ENCODE results near the gene NLRP13.
"Not testable (repeated sequence)": the region's sequence is repeated elsewhere in the genome, so short reads cannot be mapped to it uniquely, and the experiment has no call there.

Gene NLRP13, protein sequence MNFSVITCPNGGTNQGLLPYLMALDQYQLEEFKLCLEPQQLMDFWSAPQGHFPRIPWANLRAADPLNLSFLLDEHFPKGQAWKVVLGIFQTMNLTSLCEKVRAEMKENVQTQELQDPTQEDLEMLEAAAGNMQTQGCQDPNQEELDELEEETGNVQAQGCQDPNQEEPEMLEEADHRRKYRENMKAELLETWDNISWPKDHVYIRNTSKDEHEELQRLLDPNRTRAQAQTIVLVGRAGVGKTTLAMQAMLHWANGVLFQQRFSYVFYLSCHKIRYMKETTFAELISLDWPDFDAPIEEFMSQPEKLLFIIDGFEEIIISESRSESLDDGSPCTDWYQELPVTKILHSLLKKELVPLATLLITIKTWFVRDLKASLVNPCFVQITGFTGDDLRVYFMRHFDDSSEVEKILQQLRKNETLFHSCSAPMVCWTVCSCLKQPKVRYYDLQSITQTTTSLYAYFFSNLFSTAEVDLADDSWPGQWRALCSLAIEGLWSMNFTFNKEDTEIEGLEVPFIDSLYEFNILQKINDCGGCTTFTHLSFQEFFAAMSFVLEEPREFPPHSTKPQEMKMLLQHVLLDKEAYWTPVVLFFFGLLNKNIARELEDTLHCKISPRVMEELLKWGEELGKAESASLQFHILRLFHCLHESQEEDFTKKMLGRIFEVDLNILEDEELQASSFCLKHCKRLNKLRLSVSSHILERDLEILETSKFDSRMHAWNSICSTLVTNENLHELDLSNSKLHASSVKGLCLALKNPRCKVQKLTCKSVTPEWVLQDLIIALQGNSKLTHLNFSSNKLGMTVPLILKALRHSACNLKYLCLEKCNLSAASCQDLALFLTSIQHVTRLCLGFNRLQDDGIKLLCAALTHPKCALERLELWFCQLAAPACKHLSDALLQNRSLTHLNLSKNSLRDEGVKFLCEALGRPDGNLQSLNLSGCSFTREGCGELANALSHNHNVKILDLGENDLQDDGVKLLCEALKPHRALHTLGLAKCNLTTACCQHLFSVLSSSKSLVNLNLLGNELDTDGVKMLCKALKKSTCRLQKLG

DNA sequence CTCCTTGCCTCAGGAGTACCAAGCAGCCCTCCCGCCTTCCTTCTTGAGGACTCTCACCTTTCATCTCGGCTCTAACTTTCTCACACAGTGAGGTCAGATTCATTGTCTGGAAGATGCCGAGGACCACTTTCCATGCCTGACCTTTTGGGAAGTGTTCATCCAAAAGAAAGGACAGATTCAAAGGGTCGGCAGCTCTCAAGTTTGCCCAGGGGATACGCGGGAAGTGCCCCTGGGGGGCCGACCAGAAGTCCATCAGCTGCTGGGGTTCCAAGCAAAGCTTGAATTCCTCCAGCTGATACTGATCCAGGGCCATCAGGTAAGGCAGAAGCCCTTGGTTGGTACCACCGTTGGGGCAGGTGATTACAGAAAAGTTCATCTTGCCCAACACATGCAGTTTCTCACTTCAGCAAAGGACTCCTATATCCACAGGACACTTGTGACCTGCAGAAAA is at the start of gene NLRP13:
NLRP13 (minus strand) TSS at position 401 of the 451 bp plus-strand sequence; CDS start at position 376, 25 bp downstream.
- DNase-seq, result no peak

DNA sequence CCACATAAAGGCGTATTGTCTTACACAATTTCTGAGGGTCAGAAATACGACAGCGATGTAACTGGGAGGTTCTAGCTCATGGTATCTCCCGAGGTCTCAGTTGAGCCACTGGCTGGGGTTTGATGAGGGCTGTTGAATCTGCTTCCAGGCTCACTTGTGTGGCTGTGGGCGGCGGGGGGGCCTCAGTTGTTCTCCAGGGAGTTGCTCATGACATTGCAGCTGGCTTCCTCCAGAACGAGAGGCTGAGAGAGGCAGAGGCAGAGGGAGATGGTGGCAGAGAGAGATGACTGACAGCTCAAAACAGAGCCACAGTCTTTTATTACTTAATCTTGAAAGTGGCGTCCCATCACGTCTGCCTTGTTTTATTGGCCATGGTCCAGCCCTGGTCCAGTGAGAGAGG is 48.3 kb upstream of the NLRP13 start:
- no peak for DNase-seq

DNA sequence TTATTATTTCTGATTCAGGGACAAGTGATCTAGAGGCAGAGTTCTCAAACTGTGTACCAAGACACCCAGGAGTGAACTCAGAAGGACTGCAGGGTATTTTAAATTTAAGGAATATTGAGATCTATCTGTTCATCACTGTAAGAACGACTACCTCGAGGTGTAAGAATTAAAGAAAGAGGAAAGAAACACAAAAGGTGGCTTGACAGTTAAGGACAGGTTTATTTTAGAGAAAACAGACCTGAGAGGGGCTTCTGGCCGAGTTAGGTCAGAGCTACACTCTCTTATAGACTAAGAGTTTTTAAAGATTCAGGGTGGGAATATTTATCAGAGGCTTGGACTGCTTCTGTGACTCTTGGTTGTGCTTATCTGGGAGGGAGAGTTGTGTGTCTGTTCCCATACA is 41.8 kb upstream of the NLRP13 start:
- no peak for DNase-seq

DNA sequence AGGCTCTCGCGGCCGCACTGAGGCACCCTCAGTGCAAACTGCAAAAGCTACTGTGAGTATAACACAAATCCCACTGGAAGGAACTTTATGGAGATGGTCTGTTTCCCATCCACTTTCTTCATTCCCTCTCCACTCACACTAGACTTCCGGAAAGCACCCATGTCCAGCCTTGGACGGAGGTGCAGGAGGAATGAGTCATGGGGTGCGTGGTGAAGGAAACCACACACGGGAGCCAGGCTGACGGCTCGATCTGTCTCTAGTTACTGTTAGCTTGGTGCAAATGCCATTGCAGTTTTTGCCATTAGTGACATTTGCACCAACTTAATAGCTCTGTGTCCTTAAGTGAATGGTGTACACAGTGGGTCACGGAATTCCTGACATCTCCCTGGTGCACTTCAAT is 30.1 kb upstream of the NLRP13 start:
- DNase-seq, result no peak

DNA sequence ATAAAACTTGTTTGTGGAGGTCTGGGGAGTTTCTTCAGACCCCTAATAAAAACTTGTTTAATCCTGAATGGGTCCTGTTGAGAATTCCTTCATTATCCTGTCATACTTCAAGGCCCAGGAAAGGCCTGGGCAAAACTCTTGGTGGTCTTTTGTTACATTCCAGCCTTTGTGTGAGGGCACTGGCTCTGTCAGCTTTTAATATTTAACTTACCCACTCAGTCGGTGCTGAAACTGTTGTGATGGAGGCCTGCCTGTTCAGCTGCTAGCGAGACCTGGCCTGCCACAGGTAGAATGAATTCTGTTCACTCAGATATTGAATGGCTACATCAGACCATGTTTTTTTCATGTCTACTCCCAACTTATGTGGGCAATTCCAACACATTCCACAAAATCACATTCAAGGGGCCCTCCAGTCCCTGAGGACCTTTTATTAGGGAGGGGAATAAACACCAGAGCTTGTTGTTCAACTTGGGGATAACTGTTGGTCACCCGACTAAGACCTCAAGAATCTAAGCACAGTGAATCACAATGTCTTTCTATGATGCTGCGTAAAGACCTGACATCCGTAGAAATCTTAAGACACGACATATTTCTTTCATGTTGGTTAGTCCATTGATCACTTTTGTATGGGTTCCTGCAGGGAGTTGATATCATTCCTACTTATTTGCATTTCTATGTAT is 28.0 kb upstream of the NLRP13 start:
- no peak for DNase-seq

DNA sequence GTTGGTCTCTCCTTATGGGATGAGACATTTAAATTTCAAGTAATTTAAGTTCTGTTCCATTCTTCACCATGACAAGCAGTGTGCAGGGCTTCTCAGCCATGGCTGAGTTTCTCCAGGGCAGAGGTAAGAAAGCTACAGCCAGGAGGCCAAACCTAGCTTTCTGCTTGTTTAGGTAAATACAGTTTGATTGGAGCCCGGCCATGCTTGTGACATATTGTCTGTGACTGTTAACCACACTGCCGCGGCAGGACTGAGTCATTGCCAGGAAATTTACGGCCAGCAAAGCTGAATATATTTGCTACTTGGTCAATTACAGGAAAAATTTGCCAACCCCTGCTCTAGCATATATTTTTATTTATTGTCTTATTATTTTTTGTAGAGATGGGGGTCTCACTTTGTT is 26.2 kb upstream of the NLRP13 start:
- DNase-seq, result no peak

DNA sequence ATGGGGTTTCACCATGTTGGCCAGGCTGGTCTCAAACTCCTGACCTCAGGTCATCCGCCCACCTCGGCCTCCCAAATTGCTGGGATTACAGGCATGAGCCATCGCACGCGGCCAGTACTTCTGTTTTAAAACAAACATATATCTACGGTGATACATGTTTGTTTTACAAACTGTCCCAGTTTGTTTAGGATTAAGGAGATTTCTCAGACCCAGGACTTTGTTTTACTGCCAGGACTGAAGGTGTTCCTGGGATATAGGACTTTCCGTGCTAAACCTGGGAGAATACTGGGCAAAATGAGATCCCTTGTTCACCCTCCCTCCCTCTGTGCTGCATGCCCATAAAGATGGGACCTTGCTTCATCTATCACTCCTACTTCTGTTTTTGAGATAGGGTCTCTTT is 24.3 kb upstream of the NLRP13 start:
- no peak for DNase-seq

DNA sequence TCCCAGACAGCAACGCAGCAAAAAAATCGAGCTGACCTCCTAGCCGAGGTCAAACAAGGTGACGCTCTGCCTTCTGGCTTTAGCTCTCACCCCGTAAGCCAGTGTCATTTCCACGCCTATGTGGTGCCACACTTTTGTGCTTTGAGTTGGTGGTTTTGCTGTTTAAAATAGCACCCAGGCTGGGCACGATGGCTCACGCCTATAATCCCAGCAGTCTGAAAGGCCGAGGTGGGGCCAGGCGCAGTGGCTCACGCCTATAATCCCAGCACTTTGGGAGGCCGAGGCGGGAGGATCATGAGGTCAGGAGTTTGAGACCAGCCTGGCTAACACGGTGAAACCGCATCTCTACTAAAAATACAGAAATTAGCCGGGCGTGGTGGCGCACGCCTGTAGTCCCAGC is 18.4 kb upstream of the NLRP13 start:
- DNase-seq, result not testable (repeated sequence)

DNA sequence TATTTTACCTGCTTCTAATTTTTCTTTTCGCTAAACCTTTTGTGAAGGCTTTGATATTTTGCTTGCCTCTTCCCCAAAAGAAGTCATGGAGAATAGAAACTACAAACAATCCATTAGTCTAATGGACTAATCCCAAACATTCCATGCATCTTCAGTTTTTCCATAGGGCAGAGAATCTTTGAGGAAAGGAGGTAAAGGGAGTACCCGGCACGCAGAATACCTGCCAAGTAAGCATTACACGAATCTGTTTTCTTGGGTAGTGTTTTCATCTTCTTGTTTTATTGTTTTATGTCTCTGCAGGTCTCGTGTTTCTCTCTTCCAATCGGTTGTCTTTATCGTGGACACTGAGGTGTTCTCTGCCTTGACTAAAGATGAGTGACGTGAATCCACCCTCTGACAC is 15.4 kb upstream of the NLRP13 start, which contains the start of gene NLRP8:
NLRP8 (plus strand) TSS at position 301 of the 400 bp plus-strand sequence.
- no peak for DNase-seq

DNA sequence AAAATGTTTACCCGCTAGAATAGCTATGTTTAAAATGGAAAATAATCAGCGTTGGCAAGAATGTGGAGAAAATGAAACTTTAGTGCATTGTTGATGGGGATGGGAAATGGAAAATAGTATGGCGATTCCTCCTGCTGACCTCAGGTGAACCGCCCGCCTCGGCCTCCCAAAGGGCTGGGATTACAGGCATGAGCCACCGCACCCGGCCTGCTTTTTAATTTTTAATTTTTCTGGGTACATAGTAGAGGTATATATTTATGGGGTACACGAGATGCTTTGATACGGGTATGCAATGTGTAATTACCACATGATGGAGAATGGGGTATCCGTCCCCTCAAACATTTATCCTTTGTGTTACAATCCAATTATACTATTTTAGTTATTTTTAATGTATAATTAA is 8.2 kb upstream of the NLRP13 start:
- DNase-seq, result no peak

DNA sequence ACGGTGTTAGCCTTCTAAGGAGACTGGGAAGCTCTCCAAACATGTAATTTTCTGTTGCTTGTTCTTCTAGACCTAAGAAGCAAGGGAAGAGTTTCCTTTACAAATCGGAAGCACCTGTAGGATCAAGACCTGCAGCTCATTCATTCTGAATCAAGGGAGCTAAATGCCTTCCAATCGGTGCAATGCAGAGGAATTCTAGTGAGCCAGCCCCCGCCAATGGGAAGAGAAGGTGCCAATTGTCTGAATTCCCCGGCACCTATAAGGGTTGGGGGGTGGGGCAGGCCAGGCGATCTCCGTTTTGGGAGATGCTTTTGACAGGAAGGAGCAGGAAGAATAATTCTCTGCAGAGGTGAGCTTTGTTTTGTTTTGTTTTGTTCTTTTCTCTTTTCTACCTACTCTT is 7.1 kb upstream of the NLRP13 start:
- DNase-seq, result no peak

DNA sequence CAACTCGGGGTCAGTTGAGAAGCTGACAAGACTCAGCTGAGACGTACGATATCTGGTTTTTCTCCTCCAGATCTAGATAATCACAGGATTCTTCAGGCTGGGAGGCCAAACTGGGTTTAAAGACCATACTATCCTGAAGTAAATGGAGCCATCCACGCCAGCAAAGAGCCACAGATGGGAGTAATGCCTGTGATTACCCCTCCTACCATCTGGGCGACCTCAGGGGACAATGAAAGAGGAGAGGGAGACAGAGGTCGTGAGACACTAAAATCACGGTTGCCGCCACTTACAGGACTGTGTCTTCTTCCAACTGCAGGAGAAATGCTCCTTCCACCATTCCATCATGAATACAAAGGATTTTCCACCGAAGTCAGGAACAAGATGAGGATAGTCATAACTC is 3.1 kb upstream of the NLRP13 start:
- no peak for DNase-seq

DNA sequence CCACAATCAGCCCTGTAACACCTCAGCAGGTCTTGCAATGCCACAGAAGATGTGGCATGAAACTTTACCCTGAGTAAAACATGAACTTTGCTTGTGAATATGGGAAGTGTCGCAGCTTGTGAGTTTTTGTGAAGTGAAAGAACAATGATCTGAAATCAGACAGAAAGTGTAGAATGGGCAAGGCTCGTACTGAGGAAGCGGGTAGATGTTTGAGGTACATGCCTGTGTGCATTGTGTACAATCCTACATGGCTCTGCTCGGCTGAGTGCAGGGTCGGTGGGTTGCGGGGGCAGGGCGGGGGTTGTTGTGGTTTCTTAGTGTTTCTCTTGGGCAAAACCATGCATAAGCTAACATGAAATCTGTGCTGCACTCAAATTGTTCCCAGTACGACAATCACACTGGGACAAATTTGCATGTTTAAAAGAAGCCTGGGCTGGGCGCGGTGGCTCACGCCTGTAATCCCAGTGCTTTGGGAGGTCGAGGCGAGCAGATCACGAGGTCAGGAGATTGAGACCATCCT is 1.1 kb downstream of the NLRP13 start:
- no peak for DNase-seq

DNA sequence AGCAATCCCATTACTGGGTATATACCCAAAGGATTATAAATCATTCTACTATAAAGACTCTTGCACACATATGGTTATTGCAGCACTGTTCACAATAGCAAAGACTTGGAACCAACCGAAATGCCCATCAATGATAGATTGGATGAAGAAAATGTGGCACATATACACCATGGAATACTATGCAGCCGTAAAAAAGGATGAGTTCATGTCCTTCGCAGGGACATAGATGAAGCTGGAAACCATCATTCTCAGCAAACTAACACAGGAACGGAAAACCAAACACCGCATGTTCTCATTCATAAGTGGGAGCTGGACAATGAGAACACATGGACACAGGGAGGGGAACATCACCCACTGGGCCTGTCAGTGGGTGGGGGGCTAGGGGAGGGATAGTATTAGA is 2.9 kb downstream of the NLRP13 start:
- not testable (repeated sequence) for DNase-seq

DNA sequence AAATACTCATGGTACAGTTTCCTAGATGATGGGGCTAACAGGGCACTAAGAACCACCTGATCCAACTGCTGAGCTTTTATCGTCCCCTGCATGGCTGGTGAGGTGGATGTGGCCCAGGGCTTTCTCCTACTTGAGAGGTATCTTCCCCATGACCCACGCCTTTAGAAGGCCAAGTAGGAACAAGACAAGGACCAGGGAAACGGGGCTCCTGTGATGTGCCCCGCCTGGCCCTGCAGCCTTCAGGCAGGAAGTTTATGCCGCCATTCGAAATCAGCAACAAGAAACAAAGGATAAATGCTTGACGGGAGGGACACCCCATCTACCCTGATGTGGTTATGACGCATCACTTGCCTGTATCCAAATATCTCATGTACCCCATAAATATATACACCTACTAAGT is 4.1 kb downstream of the NLRP13 start:
- DNase-seq, result no peak

DNA sequence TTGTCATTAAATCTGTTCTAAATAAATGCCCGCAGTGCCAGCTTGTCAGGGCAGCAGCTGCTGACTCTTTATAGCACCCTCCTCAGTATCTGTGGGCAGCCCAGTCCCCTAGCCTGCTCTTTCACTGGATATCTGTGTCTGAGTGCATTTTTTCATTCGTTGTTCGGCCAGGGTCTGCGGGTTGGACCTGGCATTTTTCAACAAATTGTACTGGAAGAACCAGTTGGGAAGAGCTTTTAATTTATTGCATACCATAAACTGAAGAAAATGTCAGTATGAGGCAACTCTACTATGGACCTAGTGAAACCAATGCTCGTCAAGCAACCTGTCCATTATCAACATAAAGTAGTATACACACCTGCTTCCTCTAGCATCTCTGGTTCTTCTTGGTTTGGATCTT is 8.6 kb downstream of the NLRP13 start:
- DNase-seq, result no peak

DNA sequence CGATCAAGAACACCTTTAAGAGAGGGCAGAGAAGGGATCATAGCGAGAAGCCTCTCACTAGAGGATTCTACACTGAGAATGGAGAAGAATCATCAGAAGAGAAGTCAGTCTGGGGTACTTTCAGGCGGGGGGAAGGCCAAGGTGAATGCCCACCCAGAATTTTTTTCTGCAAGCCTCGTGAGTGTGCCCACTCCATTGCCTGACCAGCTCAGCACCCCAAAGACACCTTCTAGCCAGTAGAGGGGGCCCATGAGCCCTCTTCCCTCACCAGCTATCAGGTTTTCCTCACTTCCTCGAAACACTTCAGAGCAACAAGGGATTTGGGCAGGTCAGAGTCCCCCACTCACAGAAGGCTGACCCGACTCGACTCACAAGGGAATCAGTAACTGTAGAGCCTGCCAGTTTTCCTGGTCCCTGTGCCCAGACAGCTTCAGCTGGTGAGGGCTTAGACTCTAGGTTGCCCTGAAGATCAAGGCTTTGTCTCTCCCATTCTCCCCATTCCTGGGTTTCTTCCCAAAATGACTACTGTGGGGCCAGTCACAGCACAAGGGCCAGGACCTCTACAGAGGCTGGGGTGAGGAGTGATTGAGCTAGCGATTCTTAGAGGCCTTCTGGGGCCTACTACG is 18.4 kb downstream of the NLRP13 start:
- no peak for DNase-seq

DNA sequence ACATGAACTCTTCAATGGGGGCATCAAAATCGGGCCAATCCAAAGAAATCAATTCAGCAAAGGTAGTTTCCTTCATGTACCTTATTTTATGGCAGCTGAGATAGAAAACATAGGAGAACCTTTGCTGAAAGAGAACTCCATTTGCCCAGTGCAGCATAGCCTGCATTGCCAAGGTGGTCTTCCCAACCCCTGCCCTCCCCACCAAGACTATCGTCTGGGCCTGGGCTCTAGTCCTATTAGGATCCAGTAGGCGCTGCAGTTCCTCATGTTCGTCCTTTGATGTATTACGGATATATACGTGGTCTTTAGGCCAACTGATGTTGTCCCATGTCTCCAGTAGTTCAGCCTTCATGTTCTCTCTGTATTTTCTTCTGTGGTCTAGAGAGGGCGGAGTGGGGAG is 19.2 kb downstream of the NLRP13 start:
- DNase-seq, result no peak

DNA sequence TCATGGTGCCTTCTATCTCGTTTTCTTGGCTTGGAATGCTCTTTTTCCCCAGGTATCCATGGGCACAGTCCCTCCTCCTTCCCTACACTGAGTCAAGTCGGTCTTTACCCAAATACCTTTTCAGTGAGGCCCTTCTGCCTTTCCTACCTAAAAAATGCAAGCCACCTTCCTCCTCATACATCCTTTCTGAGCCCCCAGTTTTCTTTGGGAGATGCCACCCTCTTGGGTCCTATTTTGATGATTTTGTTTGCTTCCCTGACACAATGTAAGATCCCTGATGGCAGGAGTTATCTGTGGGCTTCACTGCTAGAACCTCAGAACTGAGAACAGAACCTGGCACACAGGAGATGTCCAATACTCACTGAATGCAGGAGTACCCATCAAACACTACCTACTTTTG is 22.3 kb downstream of the NLRP13 start:
- DNase-seq, result no peak

DNA sequence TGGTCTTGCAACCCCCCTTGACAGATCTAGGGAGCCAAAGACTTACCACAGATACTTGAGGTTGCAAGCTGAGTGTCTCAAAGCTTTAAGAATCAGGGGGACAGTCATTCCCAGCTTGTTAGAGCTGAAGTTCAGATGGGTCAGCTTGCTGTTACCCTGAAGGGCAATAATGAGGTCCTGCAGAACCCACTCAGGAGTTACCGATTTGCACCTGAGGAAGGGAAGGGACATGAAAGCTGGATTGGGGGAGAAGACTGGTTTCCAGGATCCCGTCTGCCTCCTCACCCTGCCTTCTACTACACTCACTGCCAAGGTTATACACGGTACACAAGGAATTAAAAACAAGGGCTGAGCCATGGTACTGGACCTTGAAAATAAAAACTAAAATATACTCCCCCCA is 24.4 kb downstream of the NLRP13 start:
- DNase-seq, result no peak

DNA sequence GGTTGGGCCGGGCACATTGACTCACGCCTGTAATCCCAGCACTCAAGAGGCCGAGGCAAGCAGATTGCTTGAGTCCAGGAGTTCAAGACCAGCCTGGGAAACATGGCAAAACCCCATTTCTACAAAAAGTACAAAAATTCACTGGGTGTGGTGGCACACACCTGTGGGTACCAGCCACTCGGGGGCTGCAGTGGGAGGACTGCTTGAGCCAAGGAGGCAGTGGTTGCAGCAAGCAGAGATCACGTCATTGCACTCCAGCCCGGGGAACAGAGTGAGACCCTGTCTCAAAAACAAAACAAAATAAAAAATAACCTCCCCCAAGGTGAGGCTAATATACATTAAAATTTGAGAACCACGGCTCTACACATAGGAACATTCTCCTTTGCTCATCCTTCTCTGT is 24.9 kb downstream of the NLRP13 start:
- DNase-seq, result no peak

DNA sequence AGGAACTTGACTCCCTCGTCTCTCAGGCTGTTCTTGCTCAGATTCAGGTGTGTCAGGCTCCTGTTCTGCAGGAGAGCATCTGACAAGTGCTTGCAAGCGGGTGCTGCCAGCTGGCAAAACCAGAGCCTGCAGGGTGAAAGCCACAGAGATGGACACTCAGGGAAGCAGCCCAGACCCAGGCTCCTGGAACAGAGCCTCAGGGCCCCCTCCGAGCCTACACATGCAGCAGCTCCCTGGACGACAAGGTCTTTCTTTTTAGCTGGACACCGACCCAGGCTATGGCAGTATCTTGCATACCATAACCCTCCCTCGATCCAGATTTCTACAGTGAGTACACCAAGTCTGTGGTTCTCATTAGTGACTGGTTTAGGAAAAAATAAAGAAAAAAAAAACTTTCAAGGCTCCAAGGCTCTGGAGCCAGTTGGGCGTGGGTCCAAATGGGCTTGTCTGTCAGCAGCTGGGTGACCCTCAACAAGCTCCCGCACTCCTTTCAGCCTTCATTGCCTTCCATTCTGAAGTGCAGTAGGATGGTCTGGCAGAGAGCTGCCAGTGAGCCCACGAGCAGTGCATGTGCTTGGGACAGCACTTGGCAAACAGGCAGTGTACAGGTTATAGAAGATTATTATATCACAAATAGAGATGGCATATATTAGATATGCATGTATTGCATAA is 29.9 kb downstream of the NLRP13 start:
- DNase-seq, result no peak
